Ectodermal cell (in vitro differentiated cells): Measurements from ENCODE around the gene CEACAM20.
"Not testable (repeated sequence)": the region's sequence is repeated elsewhere in the genome, so short reads cannot be mapped to it uniquely, and the experiment has no call there.

Experiments used
- H3K27ac ChIP-seq: 2 replicates; pipeline ENCODE4 v1.7.0; 2013; ENCODE audit warnings: mild to moderate bottlenecking, low read depth, low read length; ENCODE audit not compliant: insufficient read depth, poor library complexity, severe bottlenecking
- H3K27me3 ChIP-seq: 2 replicates; pipeline ENCODE4 v1.7.0; 2013; ENCODE audit warnings: mild to moderate bottlenecking, low read length; ENCODE audit not compliant: insufficient read depth, control insufficient read depth, poor library complexity, severe bottlenecking
- H3K36me3 ChIP-seq: one replicate; pipeline ENCODE4 v1.7.0; 2013; ENCODE audit warnings: low read length; ENCODE audit not compliant: control insufficient read depth, insufficient read depth
- H3K4me1 ChIP-seq: one replicate; pipeline ENCODE4 v1.7.0; 2013; ENCODE audit warnings: low read length; ENCODE audit not compliant: control insufficient read depth, insufficient read depth
- H3K4me3 ChIP-seq: 2 replicates; pipeline ENCODE4 v1.7.0; 2013; ENCODE audit warnings: low read depth, low read length, control low read depth; ENCODE audit not compliant: insufficient read depth
- H3K9me3 ChIP-seq: 2 replicates; pipeline ENCODE4 v1.7.0; 2013; ENCODE audit warnings: mild to moderate bottlenecking, low read length, moderate library complexity; ENCODE audit not compliant: control insufficient read depth
- WGBS, 2 experiments: methylation state at CpG; one replicate each; pipeline ENCODE4 v1.1.7; 2013; ENCODE audit warnings: missing lambda C conversion rate in 2 of 2; 5-methylcytosine and 5-hydroxymethylcytosine counted together

CEACAM20 gene

GRCh38 chr19:44499559-44499958 is 29.9 kb downstream of the CEACAM20 start:
- H3K4me3 ChIP-seq, result peak overlapping the region; percentile 89
- WGBS, 2 experiments, result 24 to 27% methylated on average over 6 of the region's 6 CpGs
- H3K36me3 ChIP-seq, result peaks cover 45% of the 10 kb centered on the region
- no peaks in the 10 kb centered on the region for H3K4me1 ChIP-seq
- peaks cover 11% of the 10 kb centered on the region for H3K9me3 ChIP-seq
- H3K27me3 ChIP-seq, result peaks cover 5% of the 10 kb centered on the region
- H3K27ac ChIP-seq, result no peak overlapping the region

GRCh38 chr19:44498988-44499387 is 30.5 kb downstream of the CEACAM20 start:
- Histone ChIP-seq H3K4me3 (peak overlapping the region; percentile 89), H3K36me3 (peaks cover 51% of the 10 kb centered on the region)
- WGBS, 2 experiments, result 96% methylated on average over 9 of the region's 9 CpGs

GRCh38 chr19:44496711-44497110 is 32.8 kb downstream of the CEACAM20 start:
- WGBS, 2 experiments, result 80 to 100% methylated on average over 1 of the region's 1 CpG
- Histone ChIP-seq H3K4me1 (no peaks in the 10 kb centered on the region), H3K36me3 (peaks cover 74% of the 10 kb centered on the region), H3K9me3 (peaks cover 14% of the 10 kb centered on the region), H3K27me3 (no peaks in the 10 kb centered on the region), H3K27ac (no peak overlapping the region), H3K4me3 (no peak overlapping the region)

More at GRCh38 chr19:44498988-44499387, 30.5 kb downstream of the CEACAM20 start:
- Histone ChIP-seq H3K4me1 (no peaks in the 10 kb centered on the region), H3K27ac (no peak overlapping the region), H3K27me3 (no peaks in the 10 kb centered on the region), H3K9me3 (peaks cover 11% of the 10 kb centered on the region)

- Histone ChIP-seq H3K4me1 (no peaks in the 10 kb centered on the region), H3K27ac (no peak overlapping the region), H3K27me3 (no peaks in the 10 kb centered on the region), H3K4me3 (no peak overlapping the region), H3K9me3 (peaks cover 39% of the 10 kb centered on the region), H3K36me3 (peaks cover 58% of the 10 kb centered on the region)
- WGBS, 2 experiments, result 93 to 95% methylated on average over 7 of the region's 7 CpGs
These were observed 52.7 kb downstream of the CEACAM20 start for GRCh38 chr19:44476559-44477408.

GRCh38 chr19:44468730-44469129 is 60.7 kb downstream of the CEACAM20 start:
- not testable (repeated sequence) for H3K4me1 ChIP-seq, H3K27ac ChIP-seq, H3K4me3 ChIP-seq, H3K9me3 ChIP-seq, H3K27me3 ChIP-seq, H3K36me3 ChIP-seq
- WGBS, 2 experiments, result 61 to 68% methylated on average over 4 to 5 of the region's 5 CpGs

GRCh38 chr19:44462600-44463286 is 66.7 kb downstream of the CEACAM20 start:
- WGBS, 2 experiments, result 56 to 60% methylated on average over 3 of the region's 3 CpGs
- not testable (repeated sequence) for H3K9me3 ChIP-seq, H3K36me3 ChIP-seq, H3K27ac ChIP-seq, H3K4me3 ChIP-seq, H3K27me3 ChIP-seq, H3K4me1 ChIP-seq
